ENCODE results near the gene NFS1. TPM values are rescaled to one million over a fixed set of nuclear protein-coding genes. Genes with fewer than 3 reads are reported as not detected.

The NFS1 gene
- total and polyA plus RNA-seq, 2 of the 8 experiments (the other 6 are each of a cell fraction or from before 2014, with no cell fraction given): 26.1 to 38.8 TPM

DNA sequence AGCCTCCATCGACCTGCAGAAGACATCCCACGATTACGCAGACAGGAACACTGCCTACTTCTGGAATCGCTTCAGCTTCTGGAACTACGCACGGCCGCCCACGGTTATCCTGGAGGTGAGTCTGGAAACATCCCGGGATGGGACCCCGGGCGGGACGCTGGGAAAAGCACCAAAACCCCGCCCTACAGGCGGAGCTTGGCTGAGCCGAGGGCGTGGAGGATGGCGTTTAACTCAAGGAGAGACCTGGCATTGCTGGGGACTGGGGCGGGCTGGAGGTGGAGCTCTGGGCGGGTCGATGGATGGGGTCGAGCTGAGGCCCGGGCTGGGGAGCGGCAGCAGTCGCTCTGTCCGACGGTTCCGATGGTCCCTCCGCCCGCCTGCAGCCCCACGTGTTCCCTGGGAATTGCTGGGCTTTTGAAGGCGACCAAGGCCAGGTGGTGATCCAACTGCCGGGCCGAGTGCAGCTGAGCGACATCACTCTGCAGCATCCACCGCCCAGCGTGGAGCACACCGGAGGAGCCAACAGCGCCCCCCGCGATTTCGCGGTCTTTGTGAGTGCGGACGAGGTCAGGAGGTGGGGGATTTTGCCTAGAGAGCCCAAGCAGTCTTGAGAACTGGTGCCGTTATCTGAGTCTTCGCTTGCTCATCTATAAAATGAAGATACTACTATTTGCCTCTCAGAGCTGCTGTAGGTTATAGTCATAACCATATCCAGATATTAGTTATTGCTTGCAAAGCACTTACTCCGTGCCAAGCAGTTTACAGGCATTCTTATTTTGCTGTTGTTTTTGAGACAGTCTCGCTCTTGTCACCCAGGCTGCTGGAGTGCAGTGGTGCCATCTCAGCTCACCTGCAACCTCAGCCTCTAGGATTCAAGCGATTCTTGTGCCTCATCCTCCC is 79.7 kb downstream of the NFS1 start:
- no peak overlapping the region for H2AK5ac ChIP-seq (ENCODE audit: low read depth, low read length)
- H3K23ac ChIP-seq (ENCODE audit: insufficient read length): no peak overlapping the region
- no peaks in the 10 kb centered on the region for H3K79me1 ChIP-seq (ENCODE audit: low read depth, low read length)
- no peak overlapping the region for H2BK20ac ChIP-seq (ENCODE audit: low read length)
- 9% methylated on average over 49 of the region's 49 CpGs; no CpG with 5 or more reads in 1 of the 2 experiments for WGBS, 2 experiments (ENCODE audit: extremely low coverage in 1 of 2, insufficient coverage in 1 of 2, insufficient read length in 1 of 2, insufficient replicate concordance in 2 of 2, low coverage in 1 of 2, low lambda C conversion rate in 2 of 2, missing lambda C conversion rate in 1 of 2)
- peak overlapping the region; percentile 44 to 63 (median 55) for H3K4me3 ChIP-seq (ENCODE audit: extremely low read depth in 1 of 4, insufficient read depth in 2 of 4, low read depth in 3 of 4, low read length in 4 of 4)
- H3K79me2 ChIP-seq (ENCODE audit: control insufficient read depth in 1 of 2, insufficient read depth in 2 of 2, low read length in 2 of 2): no peaks in the 10 kb centered on the region
- peak overlapping the region; percentile 78 to 96 for H3K4me2 ChIP-seq (ENCODE audit: insufficient read depth in 1 of 2, low read depth in 2 of 2, low read length in 2 of 2)
- H3K4ac ChIP-seq (replicated peaks; ENCODE audit: insufficient read length, low read depth, low read length): no peak overlapping the region
- H3K4me1 ChIP-seq (replicated peaks in 1 of 4; ENCODE audit: control insufficient read depth in 3 of 4, insufficient read depth in 4 of 4, low read length in 3 of 4): peaks cover 0 to 19% (median 8%) of the 10 kb centered on the region in 4 experiments; a peak in 6 of 7 replicates
- no peaks in the 10 kb centered on the region for H3K9me3 ChIP-seq (ENCODE audit: insufficient read depth in 2 of 2, low read depth in 1 of 2, low read length in 1 of 2)
- peak overlapping the region; percentile 61 for H4K5ac ChIP-seq (ENCODE audit: insufficient read length, low read depth, low read length)
- H3K56ac ChIP-seq (replicated peaks; ENCODE audit: insufficient read length, low read depth, low read length): peak overlapping the region; percentile 77
- 0 out of 2 replicates have a peak overlapping the region, but pooled peaks have one; percentile 36 for H2AFZ ChIP-seq (ENCODE audit: low read length)
- no peak overlapping the region for H2BK120ac ChIP-seq (replicated peaks; ENCODE audit: low read depth, low read length)
- H3K18ac ChIP-seq (ENCODE audit: extremely low read depth, low read length): peak overlapping the region; percentile 62
- ChIA-PET POLR2A (ENCODE audit: partially characterized antibody) (interaction anchor here (0.6 to 4.8 kb wide), 17 partner anchors 12 to 165 kb away, joined by 3 to 28 read pairs (median 4); partner anchors contain the start of genes CPNE1, ERGIC3, PHF20 and RBM12), CTCF (ENCODE audit: partially characterized antibody) (interaction anchor here (0.5 to 10.1 kb wide), 30 partner anchors 9 to 343 kb away, joined by 3 to 121 read pairs (median 4); partner anchors contain the start of genes CPNE1, RBM12 and SCAND1)
- peaks cover 12% of the 10 kb centered on the region; the same call in 1 of the 2 replicates for H3K23me2 ChIP-seq (ENCODE audit: low read depth, low read length)
- H3K36me3 ChIP-seq (ENCODE audit: control insufficient read depth in 2 of 4, insufficient read depth in 4 of 4, low read length in 3 of 4): peaks cover 0 to 2% (median 0%) of the 10 kb centered on the region in 4 experiments; a peak in 1 of 8 replicates
- peaks cover 0 to 8% (median 7%) of the 10 kb centered on the region in 4 experiments; a peak in 3 of 7 replicates for H3K27me3 ChIP-seq (replicated peaks in 1 of 4; ENCODE audit: control insufficient read depth in 3 of 4, extremely low read depth in 1 of 4, insufficient read depth in 3 of 4, low read length in 3 of 4)
- H4K20me1 ChIP-seq (replicated peaks in 1 of 2; ENCODE audit: control insufficient read depth in 1 of 2, insufficient read depth in 2 of 2, low read length in 2 of 2): no peaks in the 10 kb centered on the region
- DNase-seq (ENCODE audit: low read depth in 1 of 2, low spot score in 2 of 2): peak; percentile 73 to 95
- no peak overlapping the region for H3K27ac ChIP-seq (ENCODE audit: low read depth, low read length)
- no peak overlapping the region for H4K91ac ChIP-seq (replicated peaks; ENCODE audit: insufficient read length, low read length)
- 0 out of 2 replicates have a peak overlapping the region, but pooled peaks have one; percentile 27 for H2BK12ac ChIP-seq (ENCODE audit: low read depth, low read length)
- H2BK15ac ChIP-seq (ENCODE audit: low read length): peak overlapping the region; percentile 95; the same call in 1 of the 2 replicates
- no peak for FAIRE-seq
- peak overlapping the region; percentile 61; the same call in 1 of the 2 replicates for H2BK5ac ChIP-seq (ENCODE audit: low read depth, low read length)
- no peak overlapping the region for H3K14ac ChIP-seq (ENCODE audit: insufficient read length)
- peak overlapping the region; percentile 91 for H4K8ac ChIP-seq (ENCODE audit: extremely low read depth, insufficient read depth, low read length)
- peak overlapping the region in 2 of 4 experiments; percentile 61 to 70; a peak in 4 of 7 replicates for H3K9ac ChIP-seq (replicated peaks in 1 of 4; ENCODE audit: extremely low read depth in 1 of 4, low read depth in 3 of 4, low read length in 3 of 4)
- TF ChIP-seq PHF8 (conservative IDR thresholded peaks at IDR 0.05; ENCODE audit: low read depth, low read length): peak; percentile 67
- no peak for TF ChIP-seq GTF2F1 (IDR thresholded peaks at IDR 0.05; ENCODE audit: borderline replicate concordance, low read depth, low read length)
- peak; percentile 29 to 46; a peak in 3 of 4 replicates for TF ChIP-seq RAD21 (IDR thresholded peaks at IDR 0.05 in 1 of 2, conservative IDR thresholded peaks at IDR 0.05 in 1 of 2; ENCODE audit: low read depth in 2 of 2, low read length in 2 of 2)
- TF ChIP-seq SIRT6 (IDR thresholded peaks at IDR 0.05; ENCODE audit: low read length): no peak
- TF ChIP-seq TAF7 (optimal IDR thresholded peaks at IDR 0.05; ENCODE audit: borderline replicate concordance, low read depth, low read length): peak; percentile 40
- TF ChIP-seq CHD2 (IDR thresholded peaks at IDR 0.05; ENCODE audit: low read length): 0 out of 2 replicates have a peak, but pooled peaks have one; percentile 9
- TF ChIP-seq CREB1 (IDR thresholded peaks at IDR 0.05): peak; percentile 43; the same call in 1 of the 2 replicates
- no peak for TF ChIP-seq ZNF274 (IDR thresholded peaks at IDR 0.05; ENCODE audit: borderline replicate concordance, extremely low read depth, low read length)
- no peak for TF ChIP-seq RNF2 (IDR thresholded peaks at IDR 0.05; ENCODE audit: borderline replicate concordance, low read depth, low read length, missing control alignments, poor library complexity, severe bottlenecking)
